ENCODE results near the gene SPAG8.

SPAG8 gene

GRCh38 chr9:35760651-35761050 is 51.4 kb downstream of the SPAG8 start:
- H3K4me2 ChIP-seq (ENCODE audit: low read length), result no peak overlapping the region
- H3F3A ChIP-seq (ENCODE audit: control insufficient read depth, insufficient read depth), result peaks cover 25% of the 10 kb centered on the region
- TF ChIP-seq CTCF (IDR thresholded peaks at IDR 0.05; ENCODE audit: low read depth, low read length, poor library complexity, severe bottlenecking) (no peak), EZH2phosphoT487 (IDR thresholded peaks at IDR 0.05; ENCODE audit: borderline replicate concordance, low read length) (no peak)
- H3K9me2 ChIP-seq (replicated peaks; ENCODE audit: control insufficient read depth, low read length), result no peaks in the 10 kb centered on the region
- peaks cover 2% of the 10 kb centered on the region; the same call in 1 of the 2 replicates for H3K36me3 ChIP-seq (ENCODE audit: control insufficient read depth, low read length)
- no peaks in the 10 kb centered on the region for H3K9me3 ChIP-seq (ENCODE audit: control insufficient read depth, insufficient read depth, low read length)
- no peaks in the 10 kb centered on the region for H4K20me1 ChIP-seq (ENCODE audit: control insufficient read depth, insufficient read depth, low read depth, low read length)
- no peaks in the 10 kb centered on the region for H3K27me3 ChIP-seq (ENCODE audit: control insufficient read depth, low read length)
- H3K4me3 ChIP-seq (ENCODE audit: low read length), result no peak overlapping the region
- H3K79me2 ChIP-seq (ENCODE audit: control insufficient read depth, low read length), result peaks cover 21% of the 10 kb centered on the region
- peaks cover 44% of the 10 kb centered on the region for H3K4me1 ChIP-seq (ENCODE audit: control insufficient read depth, low read length)
- no peak overlapping the region for H3K27ac ChIP-seq (ENCODE audit: low read depth, low read length)

GRCh38 chr9:35759795-35760194 is 52.3 kb downstream of the SPAG8 start:
- Histone ChIP-seq H3K27me3 (ENCODE audit: control insufficient read depth, low read length) (no peaks in the 10 kb centered on the region), H3K4me3 (ENCODE audit: low read length) (no peak overlapping the region), H3K9me2 (replicated peaks; ENCODE audit: control insufficient read depth, low read length) (no peaks in the 10 kb centered on the region), H4K20me1 (ENCODE audit: control insufficient read depth, insufficient read depth, low read depth, low read length) (no peaks in the 10 kb centered on the region), H3K79me2 (ENCODE audit: control insufficient read depth, low read length) (peaks cover 21% of the 10 kb centered on the region), H3K4me1 (ENCODE audit: control insufficient read depth, low read length) (peaks cover 50% of the 10 kb centered on the region), H3F3A (ENCODE audit: control insufficient read depth, insufficient read depth) (peaks cover 25% of the 10 kb centered on the region), H3K9me3 (ENCODE audit: control insufficient read depth, insufficient read depth, low read length) (no peaks in the 10 kb centered on the region), H3K4me2 (ENCODE audit: low read length) (no peak overlapping the region), H3K27ac (ENCODE audit: low read depth, low read length) (no peak overlapping the region), H3K36me3 (ENCODE audit: control insufficient read depth, low read length) (peaks cover 6% of the 10 kb centered on the region; the same call in 1 of the 2 replicates)
- TF ChIP-seq EZH2phosphoT487 (IDR thresholded peaks at IDR 0.05; ENCODE audit: borderline replicate concordance, low read length), result no peak
- no peak for TF ChIP-seq CTCF (IDR thresholded peaks at IDR 0.05; ENCODE audit: low read depth, low read length, poor library complexity, severe bottlenecking)

Measured in DOHH2 (cell line).